Measurements from ENCODE around the gene C19orf38.

The C19orf38 gene

GRCh38 chr19:10882108-10882457 lies 33.9 kb downstream of the C19orf38 start:
- H3K4me1 ChIP-seq, result peaks cover 57 to 79% (median 64%) of the 10 kb centered on the region in 10 experiments
- H3K4me3 ChIP-seq, result no peak overlapping the region
- no peaks in the 10 kb centered on the region for H3K9me3 ChIP-seq (replicated peaks in 1 of 11)
- peak overlapping the region in 9 of 11 experiments; percentile 31 to 82 (median 68); a peak in 17 of 22 replicates for H3K4me2 ChIP-seq
- H3K36me3 ChIP-seq, result peaks cover 7 to 45% (median 30%) of the 10 kb centered on the region in 11 experiments; a peak in 20 of 22 replicates
- H4K20me1 ChIP-seq, result peaks cover 79 to 100% (median 93%) of the 10 kb centered on the region in 11 experiments
- peak overlapping the region in 4 of 11 experiments; percentile 5 to 74 (median 29); a peak in 3 of 22 replicates for H3K27ac ChIP-seq
- H3K9ac ChIP-seq, result peak overlapping the region in 4 of 11 experiments; percentile 2 to 49 (median 39); a peak in 6 of 22 replicates
- no peak for TF ChIP-seq Cebpa-rat (IDR thresholded peaks at IDR 0.05)
- H3K27me3 ChIP-seq, result no peaks in the 10 kb centered on the region

GRCh38 chr19:10884274-10884673 lies 36.1 kb downstream of the C19orf38 start:
- Histone ChIP-seq H3K9ac (peak overlapping the region in 2 of 11 experiments; percentile 10 to 26; a peak in 1 of 22 replicates), H3K4me1 (peaks cover 42 to 63% (median 53%) of the 10 kb centered on the region in 10 experiments), H3K27ac (peak overlapping the region in 2 of 11 experiments; percentile 26; a peak in 5 of 22 replicates), H3K9me3 (replicated peaks in 1 of 11) (no peaks in the 10 kb centered on the region), H3K36me3 (peaks cover 7 to 53% (median 33%) of the 10 kb centered on the region in 11 experiments; a peak in 20 of 22 replicates), H4K20me1 (peaks cover 87 to 100% (median 98%) of the 10 kb centered on the region in 11 experiments), H3K4me2 (peak overlapping the region in 3 of 11 experiments; percentile 21 to 44 (median 29); a peak in 4 of 22 replicates), H3K27me3 (no peaks in the 10 kb centered on the region), H3K4me3 (no peak overlapping the region)
- TF ChIP-seq Cebpa-rat (IDR thresholded peaks at IDR 0.05), result no peak

DNA sequence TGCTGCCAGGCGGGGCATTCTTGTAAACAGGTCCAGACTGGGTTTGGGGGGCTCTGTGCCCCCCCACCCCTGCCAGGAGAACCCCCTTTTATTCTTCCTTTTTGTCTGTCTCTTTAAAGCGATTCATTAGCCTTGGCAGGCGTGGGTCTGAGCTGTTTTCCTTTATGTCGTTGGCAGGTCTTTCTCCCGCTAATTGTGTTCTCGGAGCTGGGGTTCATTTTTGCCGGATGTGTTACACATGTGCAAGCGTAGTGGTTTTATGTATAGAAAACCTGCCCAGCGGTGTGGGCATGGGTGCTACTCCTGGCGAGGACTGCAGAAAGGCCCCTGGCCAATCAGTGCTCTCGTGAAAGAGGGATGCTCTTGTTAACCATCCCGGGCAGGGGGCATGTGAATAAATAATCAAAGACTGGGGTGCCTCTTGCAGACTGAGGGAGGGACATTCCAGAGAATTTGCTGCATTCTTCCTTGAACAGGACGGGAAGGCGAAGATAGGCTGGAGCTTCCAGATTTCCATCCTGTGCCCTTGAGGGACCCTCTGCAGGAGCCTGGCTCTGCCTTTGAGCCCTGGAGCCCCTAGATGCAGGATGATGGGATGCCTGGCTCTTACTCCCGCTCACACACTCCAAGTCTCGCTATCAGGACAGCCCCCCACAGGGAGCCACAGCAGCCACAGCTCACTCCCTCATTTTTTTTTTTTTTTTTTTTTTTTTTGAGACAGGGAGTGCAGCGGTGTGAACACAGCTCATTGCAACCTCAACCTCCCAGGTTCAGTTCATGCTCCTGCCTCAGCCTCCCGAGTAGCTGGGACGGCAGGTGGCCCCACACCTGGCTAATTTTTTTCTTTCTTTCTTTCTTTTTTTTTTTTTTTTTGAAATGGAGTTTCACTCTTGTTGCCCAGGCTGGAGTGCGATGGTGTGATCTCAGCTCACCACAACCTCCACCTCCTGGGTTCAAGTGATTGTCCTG lies 37.3 kb downstream of the C19orf38 start:
- H3K9me3 ChIP-seq (replicated peaks in 1 of 11), result no peaks in the 10 kb centered on the region
- H4K20me1 ChIP-seq, result peaks cover 85 to 100% (median 97%) of the 10 kb centered on the region in 11 experiments
- no peak overlapping the region for H3K4me2 ChIP-seq
- no peaks in the 10 kb centered on the region for H3K27me3 ChIP-seq
- peaks cover 30 to 51% (median 41%) of the 10 kb centered on the region in 10 experiments for H3K4me1 ChIP-seq
- no peak for TF ChIP-seq Cebpa-rat (IDR thresholded peaks at IDR 0.05)
- H3K4me3 ChIP-seq, result no peak overlapping the region
- H3K27ac ChIP-seq, result no peak overlapping the region
- H3K36me3 ChIP-seq, result peaks cover 7 to 43% (median 32%) of the 10 kb centered on the region in 11 experiments; a peak in 20 of 22 replicates
- H3K9ac ChIP-seq, result no peak overlapping the region

GRCh38 chr19:10887616-10888367 lies 39.6 kb downstream of the C19orf38 start:
- Histone ChIP-seq H4K20me1 (peaks cover 85 to 100% (median 96%) of the 10 kb centered on the region in 11 experiments), H3K4me1 (peaks cover 18 to 34% (median 22%) of the 10 kb centered on the region in 10 experiments), H3K36me3 (peaks cover 4 to 42% (median 26%) of the 10 kb centered on the region in 11 experiments; a peak in 17 of 22 replicates), H3K9ac (peak overlapping the region in 7 of 11 experiments; percentile 4 to 46 (median 23); a peak in 7 of 22 replicates), H3K27ac (peak overlapping the region in 6 of 11 experiments; percentile 1 to 32 (median 24); a peak in 5 of 22 replicates), H3K9me3 (replicated peaks in 1 of 11) (no peaks in the 10 kb centered on the region), H3K27me3 (no peaks in the 10 kb centered on the region), H3K4me3 (no peak overlapping the region), H3K4me2 (peak overlapping the region in 5 of 11 experiments; percentile 1 to 15 (median 4); a peak in 3 of 22 replicates)
- TF ChIP-seq Cebpa-rat (IDR thresholded peaks at IDR 0.05), result no peak

GRCh38 chr19:10888421-10888866 lies 40.2 kb downstream of the C19orf38 start:
- no peaks in the 10 kb centered on the region for H3K9me3 ChIP-seq (replicated peaks in 1 of 11)
- TF ChIP-seq Cebpa-rat (IDR thresholded peaks at IDR 0.05), result no peak
- peaks cover 85 to 100% (median 96%) of the 10 kb centered on the region in 11 experiments for H4K20me1 ChIP-seq
- H3K4me2 ChIP-seq, result peak overlapping the region in 1 of 11 experiments; percentile 4; a peak in 1 of 22 replicates
- no peaks in the 10 kb centered on the region for H3K27me3 ChIP-seq
- no peak overlapping the region for H3K4me3 ChIP-seq
- peaks cover 18 to 34% (median 22%) of the 10 kb centered on the region in 10 experiments for H3K4me1 ChIP-seq
- H3K36me3 ChIP-seq, result peaks cover under 1 to 41% (median 20%) of the 10 kb centered on the region in 11 experiments; a peak in 13 of 22 replicates
- H3K27ac ChIP-seq, result peak overlapping the region in 1 of 11 experiments; percentile 32; a peak in 1 of 22 replicates
- peak overlapping the region in 2 of 11 experiments; percentile 20 to 25; a peak in 2 of 22 replicates for H3K9ac ChIP-seq

DNA sequence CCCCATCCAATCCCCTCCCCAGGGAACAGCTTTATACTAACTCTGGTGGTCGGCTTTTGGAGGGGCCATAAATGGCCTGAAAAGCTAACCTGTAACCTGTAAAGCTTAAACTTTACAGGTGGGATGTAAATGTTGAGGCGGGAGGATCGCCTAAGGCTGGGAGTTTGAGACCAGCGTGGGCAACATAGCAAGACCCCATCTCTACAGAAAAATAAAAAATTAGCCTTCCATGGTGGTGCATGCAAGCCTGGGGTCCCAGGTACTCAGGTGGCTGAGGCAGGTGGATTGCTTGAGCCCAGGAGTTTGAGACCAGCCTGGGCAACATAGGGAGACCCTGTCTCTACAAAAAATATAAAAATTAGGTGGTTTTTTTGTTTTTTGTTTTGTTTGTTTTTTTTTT lies 41.7 kb downstream of the C19orf38 start:
- H3K27me3 ChIP-seq, result no peaks in the 10 kb centered on the region
- no peaks in the 10 kb centered on the region for H3K9me3 ChIP-seq (replicated peaks in 1 of 11)
- peaks cover 18 to 28% (median 21%) of the 10 kb centered on the region in 10 experiments; a peak in 19 of 20 replicates for H3K4me1 ChIP-seq
- TF ChIP-seq Cebpa-rat (IDR thresholded peaks at IDR 0.05), result no peak
- peaks cover 3 to 50% (median 17%) of the 10 kb centered on the region in 11 experiments; a peak in 14 of 22 replicates for H3K36me3 ChIP-seq
- no peak overlapping the region for H3K4me2 ChIP-seq
- peaks cover 90 to 100% (median 98%) of the 10 kb centered on the region in 11 experiments for H4K20me1 ChIP-seq
- H3K27ac ChIP-seq, result no peak overlapping the region
- no peak overlapping the region for H3K9ac ChIP-seq
- no peak overlapping the region for H3K4me3 ChIP-seq

- Histone ChIP-seq H4K20me1 (peaks cover 91 to 100% (median 98%) of the 10 kb centered on the region in 11 experiments), H3K4me2 (no peak overlapping the region), H3K36me3 (peaks cover 0 to 58% (median 17%) of the 10 kb centered on the region in 11 experiments; a peak in 13 of 22 replicates), H3K27ac (no peak overlapping the region; a peak in 1 of 22 replicates), H3K9ac (peak overlapping the region in 2 of 11 experiments; percentile 13 to 42; a peak in 3 of 22 replicates), H3K27me3 (no peaks in the 10 kb centered on the region), H3K4me1 (peaks cover 24 to 36% (median 32%) of the 10 kb centered on the region in 10 experiments), H3K9me3 (replicated peaks in 1 of 11) (no peaks in the 10 kb centered on the region), H3K4me3 (no peak overlapping the region)
- no peak for TF ChIP-seq Cebpa-rat (IDR thresholded peaks at IDR 0.05)
Measured at GRCh38 chr19:10891405-10892086, 43.3 kb downstream of the C19orf38 start.

DNA sequence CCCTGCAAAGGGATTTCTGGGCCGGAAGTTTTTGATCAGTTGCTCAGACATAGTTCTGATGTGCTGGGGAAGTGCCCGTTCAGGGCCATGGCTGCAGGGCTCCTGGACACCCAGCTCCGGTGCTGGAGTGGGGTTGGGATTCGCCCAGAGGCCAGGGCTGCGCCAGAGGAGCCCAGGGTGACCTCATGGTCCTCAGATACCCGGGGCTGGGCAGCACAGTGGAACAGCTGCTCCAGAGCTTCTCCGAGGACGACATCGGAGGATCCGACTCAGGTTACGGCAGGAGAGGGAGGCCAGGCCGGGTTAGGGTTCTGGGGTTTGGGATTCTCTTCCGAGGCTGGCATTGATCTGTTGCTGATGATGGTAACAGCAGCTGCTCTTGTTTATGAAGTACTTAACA lies 44.0 kb downstream of the C19orf38 start:
- H3K4me3 ChIP-seq, result no peak overlapping the region
- H3K36me3 ChIP-seq, result peaks cover 0 to 58% (median 17%) of the 10 kb centered on the region in 11 experiments; a peak in 14 of 22 replicates
- H3K9ac ChIP-seq, result no peak overlapping the region
- TF ChIP-seq Cebpa-rat (IDR thresholded peaks at IDR 0.05), result no peak
- H3K9me3 ChIP-seq (replicated peaks in 1 of 11), result no peaks in the 10 kb centered on the region
- no peak overlapping the region for H3K27ac ChIP-seq
- peaks cover 91 to 100% (median 98%) of the 10 kb centered on the region in 11 experiments for H4K20me1 ChIP-seq
- H3K4me2 ChIP-seq, result no peak overlapping the region
- H3K27me3 ChIP-seq, result no peaks in the 10 kb centered on the region
- peaks cover 24 to 36% (median 33%) of the 10 kb centered on the region in 10 experiments for H3K4me1 ChIP-seq

Data from BLaER1 treated with 17β-estradiol and CSF1 and Interleukin-3, amounts not matched to agents 10 nM and 100 nM (cell line).